ENCODE results near the gene IGSF9B.

GRCh38 chr11:133997554-133997953, 40.8 kb upstream of the IGSF9B start:
- TF ChIP-seq CTCF (IDR thresholded peaks at IDR 0.05) (no peak), EZH2 (IDR thresholded peaks at IDR 0.05) (no peak)

All from neural progenitor cell (in vitro differentiated cells).